ENCODE results near the gene POLR2L.

Gene POLR2L

GRCh38 chr11:824942-825341 lies 17.4 kb downstream of the POLR2L start:
- DNase-seq = no peak

DNA sequence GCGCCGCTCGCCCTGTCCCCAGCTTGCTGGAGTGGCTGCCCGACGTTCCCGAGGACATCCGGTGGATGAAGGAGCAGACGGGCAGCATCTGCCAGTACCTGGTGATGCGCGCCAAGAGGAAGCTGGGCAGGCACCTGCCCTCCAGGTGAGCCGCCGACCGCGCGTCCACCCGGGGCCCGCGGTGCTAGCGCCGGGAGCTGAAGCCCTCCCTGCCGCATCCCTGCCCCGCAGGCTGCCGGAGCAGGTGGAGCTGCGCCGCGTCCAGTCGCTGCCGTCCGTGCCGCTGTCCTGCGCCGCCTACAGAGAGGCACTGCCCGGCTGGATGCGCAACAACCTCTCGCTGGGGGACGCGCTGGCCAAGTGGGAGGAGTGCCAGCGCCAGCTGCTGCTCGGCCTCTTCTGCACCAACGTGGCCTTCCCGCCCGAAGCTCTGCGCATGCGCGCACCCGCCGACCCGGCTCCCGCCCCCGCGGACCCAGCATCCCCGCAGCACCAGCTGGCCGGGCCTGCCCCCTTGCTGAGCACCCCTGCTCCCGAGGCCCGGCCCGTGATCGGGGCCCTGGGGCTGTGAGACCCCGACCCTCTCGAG lies 17.9 kb downstream of the POLR2L start:
- no peak for DNase-seq

DNA sequence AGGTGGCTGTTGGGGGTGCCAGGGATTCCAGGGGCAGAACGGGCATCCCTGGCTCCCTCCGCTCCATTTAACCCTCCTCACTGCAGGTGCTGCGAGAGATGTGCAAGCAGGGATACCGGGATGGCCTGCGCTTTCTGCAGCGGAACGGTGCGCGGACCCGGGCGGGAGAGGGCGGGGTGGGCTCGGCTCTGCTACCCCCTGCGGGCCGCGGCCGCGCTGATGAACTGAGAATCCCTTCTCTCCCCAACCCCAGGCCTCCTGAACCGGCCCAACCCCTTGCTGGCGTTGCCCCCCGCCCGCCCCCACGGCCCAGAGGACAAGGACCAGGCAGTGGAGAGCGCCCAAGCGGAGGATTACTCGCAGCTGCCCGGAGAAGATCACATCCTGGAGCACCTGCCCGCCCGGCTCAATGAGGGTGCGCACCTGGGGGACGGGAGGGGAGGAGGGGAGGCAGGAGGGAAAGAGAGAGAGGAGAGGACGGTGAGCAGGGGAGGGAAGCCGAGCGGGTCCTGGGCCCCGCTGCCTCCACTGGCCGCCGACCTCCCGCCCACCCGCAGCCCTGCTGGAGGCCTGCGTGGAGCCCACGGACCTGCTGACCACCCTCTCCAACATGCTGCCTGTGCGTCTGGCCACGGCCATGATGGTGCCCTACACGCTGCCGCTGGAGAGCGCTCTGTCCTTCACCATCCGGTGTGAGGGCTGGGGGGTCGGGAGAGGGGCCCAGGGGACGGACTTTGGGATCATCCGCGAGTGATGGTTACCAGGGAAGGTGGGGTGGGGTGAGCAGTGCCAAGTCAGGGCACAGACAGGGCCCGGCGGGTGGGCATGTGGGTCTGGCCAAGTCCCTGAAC lies 18.7 kb downstream of the POLR2L start:
- DNase-seq = no peak

GRCh38 chr11:821512-822371 lies 20.6 kb downstream of the POLR2L start:
- no peak for DNase-seq

DNA sequence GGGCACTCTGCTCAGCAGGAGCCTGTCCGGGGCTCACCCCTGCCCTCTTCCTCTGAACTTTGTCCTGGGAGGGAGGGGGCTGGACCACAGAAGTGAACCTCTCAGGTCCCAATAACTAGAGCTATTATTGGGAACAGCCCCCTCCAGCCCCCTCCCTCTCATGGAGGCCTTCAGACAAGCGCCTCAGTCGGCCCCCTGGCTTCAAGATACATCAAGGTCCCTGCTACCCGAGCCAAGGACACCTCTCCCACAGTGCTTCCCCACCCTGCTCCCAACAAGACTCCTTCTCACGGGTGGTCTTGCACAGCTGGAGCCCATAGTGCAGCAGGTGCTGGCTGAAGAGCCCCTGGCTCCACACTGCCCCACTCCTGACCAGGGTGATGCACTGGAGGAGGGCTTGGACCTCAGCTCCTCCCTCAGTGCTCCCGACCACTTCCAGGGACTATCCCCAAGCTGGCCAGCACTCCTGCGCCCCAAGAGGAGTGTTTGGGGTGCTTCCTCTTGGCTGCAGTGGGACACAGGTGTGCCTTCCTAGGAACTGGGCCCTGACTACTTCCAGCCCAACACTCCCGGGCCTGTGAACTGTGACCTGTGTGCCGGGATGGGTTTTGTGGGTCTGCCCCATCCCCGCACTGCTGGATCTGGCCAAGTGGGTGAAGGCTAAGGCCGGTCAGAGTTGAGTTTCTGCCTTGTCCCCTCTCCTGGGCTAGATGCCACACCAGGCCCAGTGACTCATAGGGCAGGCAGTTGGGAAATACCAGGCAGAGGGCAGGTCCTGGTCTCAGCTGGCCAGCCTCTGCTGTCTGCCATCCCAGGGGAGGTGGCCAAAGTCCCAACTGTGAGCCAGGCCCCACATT lies 21.4 kb downstream of the POLR2L start:
- DNase-seq = no peak

DNA sequence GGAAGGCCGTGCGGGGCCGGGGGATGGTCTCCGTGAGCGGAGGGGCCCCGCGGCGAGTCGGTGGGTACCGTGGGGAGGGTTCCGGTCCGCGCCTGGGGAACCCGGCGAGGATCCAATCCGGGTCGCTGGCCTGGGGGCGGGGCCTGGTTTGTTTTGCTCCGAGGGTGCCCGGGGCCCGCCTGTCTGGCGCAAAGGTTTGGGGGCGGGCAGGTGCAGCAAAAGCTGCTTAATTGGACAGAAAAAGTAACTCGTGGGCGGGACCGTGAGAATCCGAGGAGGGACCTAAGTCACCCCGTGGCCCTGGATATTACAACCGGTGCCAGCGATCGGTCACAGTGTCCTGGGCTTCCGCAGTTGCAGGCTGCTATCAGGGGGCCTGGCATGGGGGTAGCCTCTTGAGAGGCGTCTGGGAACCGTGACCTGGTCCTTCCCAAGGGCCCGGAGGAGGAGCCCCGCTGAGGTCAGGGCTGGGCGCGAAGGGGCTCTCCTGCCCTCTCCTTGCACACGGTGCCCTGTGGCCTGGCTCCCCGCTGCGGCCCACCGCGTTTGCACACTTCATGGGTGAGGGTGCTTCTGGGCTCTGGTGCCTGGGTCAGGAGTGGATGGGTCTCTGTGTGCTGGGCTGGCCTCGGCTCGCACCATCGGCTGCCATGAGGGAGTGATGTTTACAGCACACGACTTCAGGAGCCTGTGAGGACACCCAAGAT lies 22.2 kb downstream of the POLR2L start:
- DNase-seq = peak; percentile 98

DNA sequence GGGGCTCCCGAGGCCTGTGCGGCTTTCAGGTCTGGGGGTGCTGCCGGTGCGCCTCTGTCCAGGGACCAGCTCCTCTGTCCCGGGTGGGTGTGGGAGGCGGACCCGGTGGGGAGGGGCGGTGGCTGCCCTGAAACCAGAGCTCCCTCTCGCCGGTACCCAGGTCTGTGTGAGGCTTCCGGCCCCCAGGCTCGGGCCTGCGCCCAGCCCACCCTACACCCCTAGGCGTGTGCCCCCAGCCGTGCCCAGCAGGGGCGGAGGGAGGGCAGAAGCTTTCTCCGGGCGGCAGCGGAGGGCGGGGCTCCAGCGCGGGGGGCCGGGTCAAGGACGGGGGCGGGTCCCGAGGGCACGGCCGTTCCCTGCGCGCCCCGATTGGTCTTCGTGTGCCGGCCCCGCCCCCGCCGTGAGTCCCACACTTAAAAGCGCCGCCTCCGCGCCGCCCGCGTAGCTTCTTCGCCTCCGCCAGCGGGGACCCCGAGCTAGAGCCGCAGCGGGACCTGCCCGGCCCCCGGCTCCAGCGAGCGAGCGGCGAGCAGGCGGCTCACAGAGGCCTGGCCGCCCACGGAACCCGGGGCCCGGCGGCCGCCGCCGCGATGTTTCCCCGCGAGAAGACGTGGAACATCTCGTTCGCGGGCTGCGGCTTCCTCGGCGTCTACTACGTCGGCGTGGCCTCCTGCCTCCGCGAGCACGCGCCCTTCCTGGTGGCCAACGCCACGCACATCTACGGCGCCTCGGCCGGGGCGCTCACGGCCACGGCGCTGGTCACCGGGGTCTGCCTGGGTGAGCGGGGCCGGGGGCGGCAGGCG lies 23.0 kb downstream of the POLR2L start:
- DNase-seq = peak; percentile 96

DNA sequence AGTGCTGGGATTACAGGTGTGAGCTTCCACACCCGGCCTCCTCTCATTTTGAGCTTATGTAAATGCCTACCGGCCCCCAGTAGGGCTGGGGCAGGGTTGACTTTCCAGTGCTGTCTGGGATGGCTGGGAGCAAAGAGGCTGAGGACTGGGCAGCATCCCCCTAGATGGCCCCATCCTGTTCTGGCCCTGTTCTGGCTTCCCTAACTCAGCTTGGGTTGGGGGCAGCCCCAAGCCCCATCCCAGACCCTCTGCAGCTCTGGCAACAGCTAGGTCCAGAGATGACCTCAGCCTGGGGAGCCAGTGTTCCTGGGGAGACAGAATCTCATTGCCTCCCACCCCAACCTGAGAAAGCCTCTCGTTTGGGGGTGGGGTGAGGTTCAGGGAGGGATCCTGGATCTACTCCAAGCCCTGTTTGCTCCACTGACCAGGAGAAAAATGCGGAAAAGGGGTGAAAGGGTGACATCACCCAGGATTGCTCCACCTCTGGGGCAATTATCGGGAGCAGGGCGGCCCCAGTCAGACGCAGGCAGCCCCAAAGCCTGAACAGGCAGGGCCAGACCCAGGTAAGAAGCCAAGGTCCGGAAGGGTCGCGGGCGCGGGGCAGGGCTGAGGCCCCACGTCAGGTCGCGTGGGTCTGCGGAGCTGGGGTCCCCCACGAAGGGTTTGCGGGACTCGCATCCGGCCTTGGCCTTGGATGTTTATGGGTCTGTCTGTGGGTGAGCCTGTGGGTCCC lies 23.8 kb downstream of the POLR2L start, which contains the start of gene PNPLA2:
PNPLA2 (plus strand) TSS at position 519 of the 733 bp plus-strand sequence. CDS start 805 bp downstream, outside the sequence.
- DNase-seq = no peak

DNA sequence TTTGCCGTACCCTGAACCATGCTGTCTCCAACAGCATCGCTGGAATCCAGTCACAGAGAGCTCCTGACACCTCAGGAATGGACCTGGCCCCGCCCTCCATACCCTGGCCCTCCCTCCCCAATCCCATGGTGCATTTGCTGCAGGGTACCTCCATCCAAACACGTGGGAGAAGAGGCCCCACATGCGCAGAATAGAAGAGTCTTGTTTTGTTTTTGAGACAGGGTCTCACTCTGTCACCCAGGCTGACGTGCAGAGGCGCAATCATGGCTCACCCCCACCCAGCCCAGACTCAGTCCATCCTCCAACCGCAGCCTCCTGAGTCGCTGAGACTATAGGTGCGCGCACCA lies 25.9 kb downstream of the POLR2L start:
- DNase-seq = no peak

GRCh38 chr11:815675-816432 lies 26.5 kb downstream of the POLR2L start:
- no peak for DNase-seq

DNA sequence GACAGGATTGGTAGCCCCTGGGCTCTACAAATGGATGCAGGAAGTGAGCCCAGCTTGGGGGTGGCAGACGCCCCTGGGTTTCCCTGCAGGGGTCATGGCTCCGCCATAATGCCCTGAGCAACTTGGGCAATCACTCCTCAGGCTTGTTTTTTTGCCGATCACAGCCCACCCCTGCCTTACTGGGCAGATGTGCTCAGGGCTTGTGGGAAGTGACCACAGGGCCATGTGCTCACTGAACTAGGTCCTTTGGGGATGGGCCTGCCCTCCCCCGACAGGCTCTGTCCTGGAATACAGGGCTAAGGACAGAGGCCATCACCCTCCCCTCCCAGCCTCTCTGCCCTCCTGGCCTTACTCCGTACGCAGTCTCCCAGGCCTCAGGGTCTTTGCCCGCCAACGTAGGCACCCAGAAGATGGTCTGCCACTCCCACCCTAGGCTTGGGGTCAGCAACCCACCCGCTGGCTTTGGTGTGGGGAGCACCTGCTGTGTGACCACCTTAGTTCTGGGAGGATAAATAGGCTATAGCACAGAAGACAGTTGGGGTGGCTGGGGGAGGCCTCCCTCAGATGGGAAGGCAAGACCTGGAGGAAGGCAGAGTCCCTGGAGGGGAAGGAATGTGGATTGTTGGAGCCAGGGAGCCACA lies 28.8 kb downstream of the POLR2L start:
- DNase-seq = no peak

GRCh38 chr11:813072-813455 lies 29.3 kb downstream of the POLR2L start:
- no peak for DNase-seq

GRCh38 chr11:812390-812789 lies 29.9 kb downstream of the POLR2L start:
- DNase-seq = no peak

GRCh38 chr11:811446-812245 lies 30.7 kb downstream of the POLR2L start:
- no peak for DNase-seq

DNA sequence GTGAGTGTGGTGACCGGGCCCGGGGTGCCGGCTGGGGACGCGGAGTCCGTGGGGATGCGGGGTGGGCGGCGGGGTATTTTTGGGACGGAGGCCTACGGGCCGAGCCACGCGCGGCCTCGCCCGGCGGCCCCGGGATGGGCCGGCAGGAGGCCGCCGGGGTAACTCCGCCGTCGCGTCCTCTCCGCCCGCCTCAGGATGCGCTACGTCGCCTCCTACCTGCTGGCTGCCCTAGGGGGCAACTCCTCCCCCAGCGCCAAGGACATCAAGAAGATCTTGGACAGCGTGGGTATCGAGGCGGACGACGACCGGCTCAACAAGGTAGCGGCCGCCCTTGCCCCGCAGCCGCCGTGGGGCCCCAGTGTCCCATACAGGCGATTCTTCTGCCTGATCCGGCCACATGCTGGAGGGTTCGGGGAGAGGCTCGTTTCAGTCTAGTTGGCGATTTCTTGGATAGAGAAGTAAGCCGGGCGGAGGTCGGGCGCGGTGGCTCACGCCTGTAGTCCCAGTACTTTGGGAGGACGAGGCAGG lies 32.2 kb downstream of the POLR2L start:
- DNase-seq = no peak

- DNase-seq = peak; percentile 99
Observed at GRCh38 chr11:809287-810039, 32.9 kb downstream of the POLR2L start, which contains the start of gene RPLP2. Gene RPLP2 (plus strand): TSS chr11:809967. CDS start chr11:810235, 268 bp downstream.
